ENCODE data around the gene LPP. TPM values are rescaled to one million over a fixed set of nuclear protein-coding genes. Genes with fewer than 3 reads are reported as not detected.

LPP gene
- total RNA-seq, 1 experiment from 2014 or later: 54.0 TPM

DNA sequence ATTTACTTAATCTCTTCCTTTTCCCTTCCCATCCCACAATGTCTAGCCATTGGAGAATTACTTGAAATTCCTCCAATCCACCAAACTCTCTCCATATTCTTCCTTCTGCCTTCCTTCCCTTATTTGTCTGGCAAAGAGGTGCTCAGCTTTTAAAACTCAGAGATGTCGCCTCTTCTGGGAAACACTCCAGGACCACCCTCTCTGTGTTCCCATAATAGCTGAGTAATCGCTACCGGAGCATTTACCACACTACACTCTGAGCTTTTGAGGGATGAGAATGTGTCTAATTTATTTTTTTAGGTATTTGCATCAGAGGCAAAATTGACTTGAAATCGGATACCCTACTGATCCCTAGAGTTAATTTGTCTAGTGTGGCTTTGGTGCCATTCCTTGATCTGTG lies 772.2 kb downstream of the LPP start:
- no peak overlapping the region for H3K27ac ChIP-seq (ENCODE audit: low read depth, low read length)
- intact Hi-C loops (cut with micrococcal nuclease): no loop called here

DNA sequence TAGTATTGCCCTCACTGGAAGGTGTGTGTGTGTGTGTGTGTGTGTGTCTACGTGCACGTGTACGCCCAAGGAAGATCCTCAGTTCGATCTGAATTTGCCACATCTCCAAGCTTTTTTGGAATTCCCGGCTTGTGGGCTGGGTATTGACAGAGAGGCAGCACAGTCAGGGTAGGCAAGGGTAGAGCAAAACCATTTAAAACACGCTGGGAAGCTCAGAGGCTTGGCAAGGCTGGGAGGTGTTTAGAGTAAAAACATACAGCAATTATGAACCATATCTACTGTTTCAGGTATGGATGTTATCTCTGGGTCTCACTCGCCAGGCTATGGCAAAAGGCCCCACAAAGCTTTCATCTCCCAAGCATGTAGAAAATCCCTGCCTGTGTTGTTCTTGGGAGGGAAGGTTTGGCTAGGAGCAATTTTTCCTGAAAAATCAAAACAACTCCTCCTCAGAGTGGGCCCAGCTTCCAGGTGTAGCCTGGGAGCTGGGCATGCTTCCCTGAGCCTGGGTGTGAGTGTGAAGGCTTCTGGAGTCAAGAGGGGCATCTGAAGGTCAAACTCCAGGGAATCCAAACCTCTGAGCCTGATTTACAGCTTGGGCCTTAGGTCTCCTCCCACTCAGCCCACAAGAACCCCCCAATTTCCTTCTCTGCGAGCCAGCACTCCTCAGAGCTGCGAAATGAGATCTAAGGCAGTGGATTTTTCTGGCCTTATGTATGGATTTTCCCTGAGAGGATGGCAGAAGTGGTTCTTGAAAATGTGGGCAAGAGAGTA lies 773.0 kb downstream of the LPP start:
- POLR2A ChIA-PET: no interaction called here
- TF ChIP-seq, protein P1, sequence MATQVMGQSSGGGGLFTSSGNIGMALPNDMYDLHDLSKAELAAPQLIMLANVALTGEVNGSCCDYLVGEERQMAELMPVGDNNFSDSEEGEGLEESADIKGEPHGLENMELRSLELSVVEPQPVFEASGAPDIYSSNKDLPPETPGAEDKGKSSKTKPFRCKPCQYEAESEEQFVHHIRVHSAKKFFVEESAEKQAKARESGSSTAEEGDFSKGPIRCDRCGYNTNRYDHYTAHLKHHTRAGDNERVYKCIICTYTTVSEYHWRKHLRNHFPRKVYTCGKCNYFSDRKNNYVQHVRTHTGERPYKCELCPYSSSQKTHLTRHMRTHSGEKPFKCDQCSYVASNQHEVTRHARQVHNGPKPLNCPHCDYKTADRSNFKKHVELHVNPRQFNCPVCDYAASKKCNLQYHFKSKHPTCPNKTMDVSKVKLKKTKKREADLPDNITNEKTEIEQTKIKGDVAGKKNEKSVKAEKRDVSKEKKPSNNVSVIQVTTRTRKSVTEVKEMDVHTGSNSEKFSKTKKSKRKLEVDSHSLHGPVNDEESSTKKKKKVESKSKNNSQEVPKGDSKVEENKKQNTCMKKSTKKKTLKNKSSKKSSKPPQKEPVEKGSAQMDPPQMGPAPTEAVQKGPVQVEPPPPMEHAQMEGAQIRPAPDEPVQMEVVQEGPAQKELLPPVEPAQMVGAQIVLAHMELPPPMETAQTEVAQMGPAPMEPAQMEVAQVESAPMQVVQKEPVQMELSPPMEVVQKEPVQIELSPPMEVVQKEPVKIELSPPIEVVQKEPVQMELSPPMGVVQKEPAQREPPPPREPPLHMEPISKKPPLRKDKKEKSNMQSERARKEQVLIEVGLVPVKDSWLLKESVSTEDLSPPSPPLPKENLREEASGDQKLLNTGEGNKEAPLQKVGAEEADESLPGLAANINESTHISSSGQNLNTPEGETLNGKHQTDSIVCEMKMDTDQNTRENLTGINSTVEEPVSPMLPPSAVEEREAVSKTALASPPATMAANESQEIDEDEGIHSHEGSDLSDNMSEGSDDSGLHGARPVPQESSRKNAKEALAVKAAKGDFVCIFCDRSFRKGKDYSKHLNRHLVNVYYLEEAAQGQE (IDR thresholded peaks at IDR 0.05; ENCODE audit: low read depth): no peak
- no peak for TF ChIP-seq SIN3A (IDR thresholded peaks at IDR 0.05; ENCODE audit: low read depth)
- no peak for TF ChIP-seq FOSL1 (IDR thresholded peaks at IDR 0.05; ENCODE audit: low read depth)
- TF ChIP-seq, protein P2, sequence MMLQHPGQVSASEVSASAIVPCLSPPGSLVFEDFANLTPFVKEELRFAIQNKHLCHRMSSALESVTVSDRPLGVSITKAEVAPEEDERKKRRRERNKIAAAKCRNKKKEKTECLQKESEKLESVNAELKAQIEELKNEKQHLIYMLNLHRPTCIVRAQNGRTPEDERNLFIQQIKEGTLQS (IDR thresholded peaks at IDR 0.05): no peak
- no peak for TF ChIP-seq EGR1 (IDR thresholded peaks at IDR 0.05; ENCODE audit: low read depth)
- TF ChIP-seq, protein P3, sequence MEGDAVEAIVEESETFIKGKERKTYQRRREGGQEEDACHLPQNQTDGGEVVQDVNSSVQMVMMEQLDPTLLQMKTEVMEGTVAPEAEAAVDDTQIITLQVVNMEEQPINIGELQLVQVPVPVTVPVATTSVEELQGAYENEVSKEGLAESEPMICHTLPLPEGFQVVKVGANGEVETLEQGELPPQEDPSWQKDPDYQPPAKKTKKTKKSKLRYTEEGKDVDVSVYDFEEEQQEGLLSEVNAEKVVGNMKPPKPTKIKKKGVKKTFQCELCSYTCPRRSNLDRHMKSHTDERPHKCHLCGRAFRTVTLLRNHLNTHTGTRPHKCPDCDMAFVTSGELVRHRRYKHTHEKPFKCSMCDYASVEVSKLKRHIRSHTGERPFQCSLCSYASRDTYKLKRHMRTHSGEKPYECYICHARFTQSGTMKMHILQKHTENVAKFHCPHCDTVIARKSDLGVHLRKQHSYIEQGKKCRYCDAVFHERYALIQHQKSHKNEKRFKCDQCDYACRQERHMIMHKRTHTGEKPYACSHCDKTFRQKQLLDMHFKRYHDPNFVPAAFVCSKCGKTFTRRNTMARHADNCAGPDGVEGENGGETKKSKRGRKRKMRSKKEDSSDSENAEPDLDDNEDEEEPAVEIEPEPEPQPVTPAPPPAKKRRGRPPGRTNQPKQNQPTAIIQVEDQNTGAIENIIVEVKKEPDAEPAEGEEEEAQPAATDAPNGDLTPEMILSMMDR (IDR thresholded peaks at IDR 0.05 in 2 of 3, conservative IDR thresholded peaks at IDR 0.05 in 1 of 3; ENCODE audit: borderline replicate concordance in 1 of 3, insufficient read depth in 1 of 3, low read depth in 2 of 3, low read length in 2 of 3): no peak
- no peak for TF ChIP-seq JUND (IDR thresholded peaks at IDR 0.05)
- TF ChIP-seq, protein P4, sequence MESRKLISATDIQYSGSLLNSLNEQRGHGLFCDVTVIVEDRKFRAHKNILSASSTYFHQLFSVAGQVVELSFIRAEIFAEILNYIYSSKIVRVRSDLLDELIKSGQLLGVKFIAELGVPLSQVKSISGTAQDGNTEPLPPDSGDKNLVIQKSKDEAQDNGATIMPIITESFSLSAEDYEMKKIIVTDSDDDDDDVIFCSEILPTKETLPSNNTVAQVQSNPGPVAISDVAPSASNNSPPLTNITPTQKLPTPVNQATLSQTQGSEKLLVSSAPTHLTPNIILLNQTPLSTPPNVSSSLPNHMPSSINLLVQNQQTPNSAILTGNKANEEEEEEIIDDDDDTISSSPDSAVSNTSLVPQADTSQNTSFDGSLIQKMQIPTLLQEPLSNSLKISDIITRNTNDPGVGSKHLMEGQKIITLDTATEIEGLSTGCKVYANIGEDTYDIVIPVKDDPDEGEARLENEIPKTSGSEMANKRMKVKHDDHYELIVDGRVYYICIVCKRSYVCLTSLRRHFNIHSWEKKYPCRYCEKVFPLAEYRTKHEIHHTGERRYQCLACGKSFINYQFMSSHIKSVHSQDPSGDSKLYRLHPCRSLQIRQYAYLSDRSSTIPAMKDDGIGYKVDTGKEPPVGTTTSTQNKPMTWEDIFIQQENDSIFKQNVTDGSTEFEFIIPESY (IDR thresholded peaks at IDR 0.05; ENCODE audit: extremely low read depth, insufficient replicate concordance, low read length): no peak
- TF ChIP-seq CEBPB (IDR thresholded peaks at IDR 0.05; ENCODE audit: low read depth): no peak

More for the DNA sequence above, 772.2 kb downstream of the LPP start:
- no peaks in the 10 kb centered on the region for H3K79me2 ChIP-seq (ENCODE audit: insufficient read depth, low read length)
- ATAC-seq (no peak), DNase-seq (ENCODE audit: low read depth, low spot score) (no peak)
- POLR2A ChIA-PET: no interaction called here
- no peak overlapping the region for H3K9ac ChIP-seq (ENCODE audit: low read length)
- RAD21 ChIA-PET (ENCODE audit: low non-redundant PET in 1 of 2, low total read pairs in 2 of 2, uncharacterized antibody in 2 of 2, unreplicated experiment in 2 of 2): no interaction called here
- no peaks in the 10 kb centered on the region for H3K27me3 ChIP-seq (ENCODE audit: insufficient read depth, low read length)
- no peak overlapping the region for H3K4me2 ChIP-seq (ENCODE audit: low read length)
- H3K4me1 ChIP-seq (ENCODE audit: control insufficient read depth in 1 of 2, insufficient read depth in 2 of 2, low read length in 2 of 2): peaks cover 0 to 4% of the 10 kb centered on the region in 2 experiments; a peak in 1 of 4 replicates
- BruUV-seq (replicated peaks): no TSS peak
- H3K9me3 ChIP-seq (ENCODE audit: control insufficient read depth in 1 of 2, insufficient read depth in 1 of 2, low read depth in 1 of 2, low read length in 2 of 2): no peaks in the 10 kb centered on the region
- H3K4me3 ChIP-seq (replicated peaks in 1 of 2; ENCODE audit: low read depth in 1 of 2, low read length in 2 of 2): no peak overlapping the region
- TF ChIP-seq ELF1 (IDR thresholded peaks at IDR 0.05; ENCODE audit: borderline replicate concordance, low read depth): no peak
- TF ChIP-seq POLR2A (IDR thresholded peaks at IDR 0.05; ENCODE audit: borderline replicate concordance, extremely low read depth, insufficient read depth, insufficient read length): no peak
- TF ChIP-seq EZH2 (IDR thresholded peaks at IDR 0.05): no peak
- TF ChIP-seq TCF7L2 (IDR thresholded peaks at IDR 0.05; ENCODE audit: borderline replicate concordance, extremely low read depth, insufficient read depth, insufficient read length): no peak
- no peak for TF ChIP-seq CBX3 (IDR thresholded peaks at IDR 0.05; ENCODE audit: low read depth)
- no peaks in the 10 kb centered on the region for H3K9me2 ChIP-seq (ENCODE audit: insufficient read depth)
- CTCF ChIA-PET: no interaction called here
- H4K20me1 ChIP-seq (ENCODE audit: insufficient read depth): no peaks in the 10 kb centered on the region
- H3K36me3 ChIP-seq (ENCODE audit: control insufficient read depth in 1 of 2, insufficient read depth in 2 of 2, low read length in 2 of 2): no peaks in the 10 kb centered on the region
- H2AFZ ChIP-seq (ENCODE audit: low read depth, low read length, poor library complexity, severe bottlenecking): no peak overlapping the region

More for the DNA sequence above, 773.0 kb downstream of the LPP start:
- H3K9me3 ChIP-seq (ENCODE audit: control insufficient read depth in 1 of 2, insufficient read depth in 1 of 2, low read depth in 1 of 2, low read length in 2 of 2): no peaks in the 10 kb centered on the region
- CTCF ChIA-PET: no interaction called here
- RAD21 ChIA-PET (ENCODE audit: low non-redundant PET in 1 of 2, low total read pairs in 2 of 2, uncharacterized antibody in 2 of 2, unreplicated experiment in 2 of 2): no interaction called here
- H3K27me3 ChIP-seq (ENCODE audit: insufficient read depth, low read length): no peaks in the 10 kb centered on the region
- H3K4me2 ChIP-seq (ENCODE audit: low read length): no peak overlapping the region
- no peak for ATAC-seq
- H3K36me3 ChIP-seq (ENCODE audit: control insufficient read depth in 1 of 2, insufficient read depth in 2 of 2, low read length in 2 of 2): no peaks in the 10 kb centered on the region
- H3K27ac ChIP-seq (ENCODE audit: low read depth, low read length): no peak overlapping the region
- DNase-seq (ENCODE audit: low read depth, low spot score): no peak
- intact Hi-C loops (cut with micrococcal nuclease): no loop called here
- peaks cover 3 to 12% of the 10 kb centered on the region in 2 experiments; a peak in 3 of 4 replicates for H3K4me1 ChIP-seq (ENCODE audit: control insufficient read depth in 1 of 2, insufficient read depth in 2 of 2, low read length in 2 of 2)
- H3K9me2 ChIP-seq (ENCODE audit: insufficient read depth): no peaks in the 10 kb centered on the region
- H4K20me1 ChIP-seq (ENCODE audit: insufficient read depth): no peaks in the 10 kb centered on the region
- no peak overlapping the region for H3K9ac ChIP-seq (ENCODE audit: low read length)
- no peaks in the 10 kb centered on the region for H3K79me2 ChIP-seq (ENCODE audit: insufficient read depth, low read length)
- H2AFZ ChIP-seq (ENCODE audit: low read depth, low read length, poor library complexity, severe bottlenecking): no peak overlapping the region
- H3K4me3 ChIP-seq (replicated peaks in 1 of 2; ENCODE audit: low read depth in 1 of 2, low read length in 2 of 2): no peak overlapping the region
- no TSS peak for BruUV-seq (replicated peaks)
